Ishikawa (cell line): Measurements from ENCODE around the gene ECI2.

Source experiments
- CEBPB ChIP-seq: IDR thresholded peaks from 2 replicates; pipeline ENCODE4 v1.6.1; 2012
- EP300 ChIP-seq: IDR thresholded peaks from 2 replicates; pipeline ENCODE4 v1.6.1; 2012; ENCODE audit warnings: borderline replicate concordance
- FOXM1 ChIP-seq: IDR thresholded peaks from 2 replicates; pipeline ENCODE4 v1.6.1; 2012; ENCODE audit warnings: low read depth, borderline replicate concordance
- MAX ChIP-seq: IDR thresholded peaks from 2 replicates; pipeline ENCODE4 v1.6.1; 2012
- REST ChIP-seq: IDR thresholded peaks from 2 replicates; pipeline ENCODE4 v1.6.1; 2012; ENCODE audit warnings: low read depth, mild to moderate bottlenecking
- TEAD4 ChIP-seq: IDR thresholded peaks from 2 replicates; pipeline ENCODE4 v1.6.1; 2012
- YY1 ChIP-seq: IDR thresholded peaks from 2 replicates; pipeline ENCODE4 v1.6.1; 2012; ENCODE audit warnings: low read depth
- ZBTB7A ChIP-seq: IDR thresholded peaks from 2 replicates; pipeline ENCODE4 v1.6.1; 2012; ENCODE audit warnings: low read depth

GRCh38 chr6:4113649-4114048 is 21.7 kb downstream of the ECI2 start:
- no peak for TF ChIP-seq YY1
- TF ChIP-seq MAX, result no peak
- no peak for TF ChIP-seq FOXM1
- TF ChIP-seq CEBPB, result no peak
- no peak for TF ChIP-seq REST
- TF ChIP-seq TEAD4, result no peak
- no peak for TF ChIP-seq ZBTB7A
- no peak for TF ChIP-seq EP300
